NCI-H1436 (cell line): ENCODE results near the gene BRSK2.

Source experiments
- DNase-seq: peaks from one replicate; lab custom pipeline; 2025; lab: John Stamatoyannopoulos, UW

The BRSK2 gene

DNA sequence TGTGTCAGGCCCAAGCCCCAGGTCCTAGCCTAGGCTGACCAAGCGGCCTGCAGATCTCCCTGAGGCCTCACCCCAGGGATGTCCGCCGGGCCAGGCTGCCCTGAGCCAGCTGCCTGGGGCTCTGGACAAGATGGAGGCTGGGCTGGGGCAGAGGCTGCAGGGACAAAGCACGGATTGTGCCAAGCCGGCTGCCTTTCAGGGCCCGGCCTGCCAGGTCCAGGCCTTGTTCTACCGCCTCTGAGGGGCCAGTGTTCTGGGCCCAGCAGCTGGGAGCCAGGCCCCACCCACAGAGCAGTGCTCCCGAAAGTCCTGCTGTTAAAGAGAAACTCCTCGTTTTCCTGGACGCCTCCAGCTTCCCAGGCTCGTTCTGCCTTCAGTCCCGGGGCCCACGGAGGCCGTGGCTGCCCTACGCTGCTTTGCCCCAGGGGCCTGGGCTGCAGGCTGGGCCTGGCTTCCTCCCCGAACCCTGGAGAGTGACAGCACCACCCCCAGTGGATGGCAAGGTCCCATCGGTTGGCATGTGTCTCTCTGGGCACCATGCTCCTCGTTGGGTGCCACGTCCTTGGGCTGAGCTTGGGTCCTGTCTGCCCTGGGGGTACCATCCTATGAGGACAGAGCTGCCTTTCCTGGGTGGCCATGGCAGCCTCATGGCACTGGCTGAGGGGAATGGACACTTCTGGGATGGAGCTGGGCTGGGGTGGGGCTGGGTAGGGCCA lies 7.6 kb downstream of the BRSK2 start:
- no peak for DNase-seq

DNA sequence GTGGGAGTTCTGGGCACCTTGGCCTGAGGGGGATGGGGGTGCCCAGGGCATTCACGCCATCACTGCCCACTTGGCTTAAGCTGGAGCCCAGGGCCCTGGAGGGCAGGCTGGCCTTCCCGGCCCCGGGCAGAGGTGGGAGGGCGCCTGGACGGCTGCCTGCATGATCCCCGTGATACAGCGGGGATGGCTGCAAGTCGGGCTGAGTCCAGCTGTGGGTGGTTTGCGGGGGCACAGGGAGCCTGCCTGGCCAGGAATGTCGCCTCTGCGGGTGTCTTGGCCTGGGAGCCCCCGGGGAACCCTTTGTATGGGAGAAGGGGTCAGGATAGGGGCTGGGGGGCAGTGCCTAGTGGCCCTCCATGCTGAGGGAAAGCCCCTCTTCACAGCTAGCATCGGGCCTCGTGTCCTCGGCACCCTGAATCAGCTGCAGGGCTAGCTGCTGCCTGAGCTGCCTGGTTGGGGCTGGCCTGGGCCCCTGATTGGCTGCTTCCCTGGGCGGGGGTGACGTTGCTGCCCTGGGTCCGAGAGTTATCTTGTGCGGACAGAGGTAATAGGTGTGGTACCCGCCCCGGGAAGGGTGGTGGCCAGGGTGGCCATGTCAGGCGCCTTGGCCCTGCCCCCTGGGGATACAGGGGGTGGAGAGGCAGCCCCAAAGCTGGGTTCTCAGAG lies 8.3 kb downstream of the BRSK2 start:
- DNase-seq: no peak

DNA sequence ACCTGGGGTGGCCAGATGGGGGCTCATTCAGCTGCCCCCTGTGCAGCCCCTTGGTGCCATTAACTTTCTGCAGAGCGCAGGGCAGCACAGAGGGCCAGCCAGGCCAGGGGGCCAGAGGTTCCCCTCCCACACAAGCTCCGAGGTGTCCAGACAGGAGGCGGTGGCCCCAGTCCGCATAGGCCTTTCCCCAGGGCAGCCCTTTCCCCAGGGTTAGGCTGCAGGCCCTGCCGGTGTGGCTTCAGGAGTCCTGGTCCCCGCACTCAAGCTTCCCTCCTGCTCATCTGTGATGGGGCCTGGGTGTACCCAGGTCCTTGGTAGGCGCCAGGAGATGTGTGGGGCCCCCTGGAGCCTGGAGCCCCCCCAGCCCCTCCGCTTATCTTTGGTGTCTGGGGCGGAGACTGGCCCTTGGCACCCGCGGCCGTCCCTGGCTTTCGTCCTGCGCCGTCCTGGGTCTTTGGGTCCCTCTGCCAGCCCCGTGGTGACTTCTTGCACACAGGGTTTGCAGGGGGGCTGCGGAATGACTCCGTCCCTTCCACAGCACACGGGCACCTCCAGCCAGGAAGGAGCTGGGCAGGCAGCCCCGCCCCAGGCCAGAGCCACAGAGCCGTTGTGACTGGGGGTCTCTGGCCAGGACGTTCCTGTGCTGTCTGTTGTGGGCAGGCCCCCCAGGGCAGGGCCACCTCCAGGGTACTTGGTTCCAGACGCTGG lies 8.9 kb downstream of the BRSK2 start:
- no peak for DNase-seq

DNA sequence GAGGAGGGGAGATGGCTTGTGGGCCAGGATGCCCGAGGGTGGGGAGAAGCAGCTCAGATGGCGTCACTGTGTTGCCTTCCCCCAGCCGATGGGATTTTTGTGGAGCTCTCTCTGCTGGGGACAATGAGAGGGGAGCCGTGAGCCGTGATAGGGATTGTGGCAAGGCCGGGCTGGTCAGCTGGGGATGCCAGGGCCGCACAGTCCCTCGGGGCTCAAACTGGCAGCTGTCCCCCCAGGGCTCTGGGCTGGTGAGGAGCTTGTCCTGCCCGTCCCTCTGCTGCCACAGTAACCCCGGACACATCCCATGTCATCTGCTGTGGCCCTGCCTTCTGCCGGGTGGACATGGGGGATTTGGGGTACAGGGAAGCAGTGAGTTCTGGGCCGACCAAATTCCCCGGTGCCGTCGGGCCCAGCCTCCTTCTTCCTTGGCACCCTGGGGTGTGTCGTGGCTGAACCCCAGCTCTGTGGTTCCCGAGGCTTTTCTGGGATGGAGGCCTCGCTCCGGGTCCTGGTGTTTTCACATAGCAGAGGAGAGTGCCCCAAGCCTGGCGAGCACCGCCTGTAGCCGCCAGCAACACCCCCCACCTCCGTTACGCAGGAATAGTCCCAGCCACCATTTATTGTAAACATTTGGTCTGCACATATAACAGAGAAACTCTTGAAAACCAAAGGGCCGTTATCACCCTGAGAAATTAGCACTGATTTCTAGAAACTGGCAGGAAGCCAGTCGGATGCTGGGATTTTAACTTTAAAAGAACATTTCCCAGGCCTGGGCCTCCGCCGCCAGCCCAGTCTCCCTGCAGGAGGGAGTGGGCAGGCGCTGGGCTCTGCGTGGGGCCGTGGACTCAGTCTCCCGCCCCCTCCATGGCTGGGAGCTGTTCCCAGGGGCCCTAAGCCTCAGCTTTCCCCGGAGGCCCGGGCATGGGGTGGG lies 9.9 kb downstream of the BRSK2 start:
- no peak for DNase-seq

DNA sequence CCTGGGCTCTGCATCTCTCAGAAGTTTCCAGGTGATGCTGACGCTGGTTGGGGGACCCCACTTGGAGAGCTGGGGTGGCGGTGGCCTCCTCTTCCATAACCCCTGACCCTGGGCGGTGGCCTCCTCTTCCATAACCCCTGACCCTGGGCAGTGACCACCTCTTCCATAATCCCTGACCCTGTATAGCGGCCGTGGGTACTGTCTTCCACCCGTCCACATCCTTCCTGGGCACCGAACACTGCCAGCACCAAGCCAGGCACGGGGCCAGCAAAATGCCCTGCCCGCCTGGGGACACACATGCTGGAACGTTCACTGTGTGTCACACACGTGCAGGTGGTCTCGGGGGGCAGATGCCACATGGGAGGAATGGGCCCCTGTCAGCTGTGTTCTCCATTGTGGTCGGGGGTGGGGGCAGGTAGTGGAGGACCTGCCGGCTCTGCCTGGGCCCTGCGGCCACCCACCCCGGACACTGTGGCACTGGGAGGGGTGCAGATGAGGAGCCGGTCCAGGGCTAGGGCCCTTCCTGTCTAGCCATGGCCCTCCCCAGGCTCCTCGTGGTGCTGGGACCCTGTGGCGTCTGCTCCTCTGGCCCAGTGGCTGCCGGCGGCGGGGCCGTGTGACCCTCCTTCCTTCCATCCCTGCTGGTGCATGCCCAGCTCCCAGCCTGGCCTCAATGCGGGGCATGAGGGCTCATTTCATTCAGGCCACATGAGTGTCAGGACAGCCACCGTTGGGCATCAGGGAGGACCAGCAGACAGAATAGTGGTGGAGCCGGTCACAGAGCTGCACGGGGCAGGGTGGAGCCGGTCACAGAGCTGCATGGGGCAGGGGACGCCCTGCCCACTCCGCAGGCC lies 10.8 kb downstream of the BRSK2 start:
- DNase-seq: no peak

DNA sequence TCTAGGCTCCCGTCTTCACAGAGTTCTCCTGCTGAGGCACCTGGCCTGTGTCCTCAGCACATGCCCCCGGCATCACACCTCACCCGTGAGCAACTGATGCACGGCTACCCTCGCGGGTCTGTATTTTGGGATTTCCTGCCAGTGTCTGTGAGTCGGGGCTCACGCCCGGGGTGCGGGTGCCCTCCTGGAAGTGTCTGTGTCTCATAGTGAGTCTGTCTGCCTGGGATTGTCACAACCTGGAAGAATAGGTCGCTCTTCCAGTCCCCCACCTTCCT lies 11.4 kb downstream of the BRSK2 start:
- no peak for DNase-seq

DNA sequence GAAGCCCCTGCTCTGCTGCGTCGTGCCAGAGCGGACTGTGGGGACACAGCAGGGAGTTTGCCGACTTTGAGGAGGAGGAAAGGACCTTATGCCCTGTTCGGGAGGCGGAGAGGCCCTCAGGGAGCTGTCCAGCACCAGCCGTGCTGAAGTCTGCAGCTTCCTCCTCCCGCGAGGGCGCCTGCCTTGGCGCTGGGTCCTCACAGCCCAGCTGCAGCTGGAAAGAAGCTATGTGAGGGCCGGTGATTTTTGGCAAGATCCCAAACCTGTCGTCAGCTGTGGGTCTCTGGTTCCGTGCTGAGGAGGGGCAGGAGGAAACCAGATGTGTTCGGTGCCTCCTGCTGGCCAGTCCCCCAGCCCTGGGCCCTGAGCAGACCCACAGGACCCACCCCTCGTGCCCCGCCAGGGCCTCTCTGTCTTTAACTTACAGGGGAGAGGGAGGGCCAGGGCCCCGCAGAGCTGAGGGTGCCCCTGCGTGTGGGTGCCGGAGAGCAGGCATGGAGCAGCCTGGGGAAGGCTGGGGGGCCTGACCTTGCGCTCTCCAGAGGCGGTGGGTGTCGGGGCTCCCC lies 12.0 kb downstream of the BRSK2 start:
- no peak for DNase-seq

DNA sequence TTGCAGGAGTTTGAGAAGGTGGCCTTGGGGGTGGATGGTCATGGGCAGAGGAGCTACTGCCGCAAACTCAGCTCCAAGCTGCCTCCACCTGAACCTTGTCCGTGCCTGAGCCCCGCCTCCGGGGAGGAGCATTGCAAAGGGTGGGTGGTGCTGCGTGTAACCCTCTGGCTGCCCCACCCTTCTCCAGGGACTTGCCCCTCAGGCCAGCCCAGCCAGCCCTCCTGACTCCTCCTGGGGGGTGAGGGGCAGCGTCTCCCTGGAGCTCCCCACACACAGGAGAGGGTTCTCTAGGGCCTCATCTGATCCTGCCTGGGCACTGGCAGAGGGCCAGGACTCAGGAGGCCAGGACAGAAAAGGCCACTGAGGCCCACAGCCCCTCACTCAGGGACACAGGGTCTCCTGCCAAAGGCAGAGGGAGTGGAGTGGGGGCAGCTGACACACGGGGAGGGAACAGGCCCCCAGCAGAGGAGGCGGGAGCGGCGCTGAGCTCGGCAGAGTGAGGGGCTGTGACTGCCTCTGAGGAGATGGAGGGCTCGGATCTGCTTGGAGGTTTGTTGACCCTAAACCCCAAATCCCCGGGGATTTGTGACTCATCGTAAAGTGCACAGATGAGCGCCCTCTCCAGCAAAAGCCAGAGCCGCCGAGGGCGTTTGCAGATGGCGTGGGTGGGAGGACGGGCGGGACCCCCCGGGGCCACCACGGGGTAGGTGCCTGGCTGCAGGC lies 12.8 kb downstream of the BRSK2 start:
- DNase-seq: peak; percentile 12

DNA sequence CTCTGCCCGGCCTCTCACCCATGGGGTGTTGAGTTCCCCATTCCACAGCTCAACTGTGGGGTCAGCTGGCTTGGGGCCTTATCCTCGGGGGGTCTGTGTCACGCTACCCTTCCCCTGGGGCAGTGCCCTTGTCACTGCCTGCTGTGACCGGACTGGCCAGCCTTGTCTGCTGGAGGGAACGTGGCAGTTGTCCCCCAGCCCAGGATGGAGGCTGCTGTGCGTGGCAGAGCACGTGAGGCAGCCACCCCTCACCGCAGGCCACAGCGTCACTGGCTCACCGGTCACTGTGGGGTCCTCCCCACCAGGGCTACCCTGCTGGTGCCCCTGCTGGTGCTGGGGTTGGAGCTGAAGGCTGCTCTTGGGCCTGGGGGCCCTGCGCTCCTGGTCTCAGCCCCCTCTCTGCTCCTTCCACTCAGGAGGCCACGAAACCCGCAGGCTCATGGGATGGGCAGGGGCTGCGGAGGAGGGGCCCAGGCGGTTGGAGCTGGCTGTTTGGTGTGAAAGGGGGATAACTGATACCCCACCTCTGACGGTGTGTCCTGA lies 13.4 kb downstream of the BRSK2 start:
- DNase-seq: no peak

DNA sequence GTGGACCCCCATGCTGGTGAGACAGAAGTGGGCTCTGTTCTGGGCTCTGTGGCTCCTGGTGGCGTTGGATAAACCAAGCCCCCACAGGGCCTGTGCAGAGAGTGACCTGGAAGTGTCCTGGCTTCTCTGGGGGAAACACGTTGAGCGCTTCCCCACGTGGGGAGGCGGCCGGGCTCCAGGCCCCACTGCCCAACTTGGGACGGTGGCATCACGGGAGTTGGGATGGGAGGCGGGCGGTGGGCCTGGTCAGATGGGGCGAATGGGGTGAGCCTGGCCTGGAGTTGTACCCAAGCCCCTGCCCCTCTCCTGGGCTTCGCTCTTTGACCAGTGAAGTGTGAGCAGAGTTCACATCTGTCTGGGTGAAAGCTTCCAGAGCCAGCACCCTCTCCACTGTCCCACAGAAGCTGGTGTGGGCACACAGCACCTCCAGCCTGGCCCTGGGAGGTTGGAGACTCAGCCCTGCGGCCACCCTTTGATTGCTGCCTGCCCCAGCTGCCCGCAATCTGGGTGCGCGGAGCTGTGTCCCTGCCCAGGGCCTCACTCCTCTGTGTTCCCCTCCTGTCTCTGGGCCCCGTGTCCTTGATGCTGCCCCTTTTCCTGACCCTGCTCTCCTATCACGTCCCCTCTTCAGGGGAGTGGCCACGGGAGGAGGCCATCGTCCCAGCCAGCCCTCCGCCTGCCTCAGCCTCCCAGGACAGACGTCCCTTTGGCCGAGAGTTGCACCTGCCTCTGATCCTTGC lies 14.2 kb downstream of the BRSK2 start:
- no peak for DNase-seq

DNA sequence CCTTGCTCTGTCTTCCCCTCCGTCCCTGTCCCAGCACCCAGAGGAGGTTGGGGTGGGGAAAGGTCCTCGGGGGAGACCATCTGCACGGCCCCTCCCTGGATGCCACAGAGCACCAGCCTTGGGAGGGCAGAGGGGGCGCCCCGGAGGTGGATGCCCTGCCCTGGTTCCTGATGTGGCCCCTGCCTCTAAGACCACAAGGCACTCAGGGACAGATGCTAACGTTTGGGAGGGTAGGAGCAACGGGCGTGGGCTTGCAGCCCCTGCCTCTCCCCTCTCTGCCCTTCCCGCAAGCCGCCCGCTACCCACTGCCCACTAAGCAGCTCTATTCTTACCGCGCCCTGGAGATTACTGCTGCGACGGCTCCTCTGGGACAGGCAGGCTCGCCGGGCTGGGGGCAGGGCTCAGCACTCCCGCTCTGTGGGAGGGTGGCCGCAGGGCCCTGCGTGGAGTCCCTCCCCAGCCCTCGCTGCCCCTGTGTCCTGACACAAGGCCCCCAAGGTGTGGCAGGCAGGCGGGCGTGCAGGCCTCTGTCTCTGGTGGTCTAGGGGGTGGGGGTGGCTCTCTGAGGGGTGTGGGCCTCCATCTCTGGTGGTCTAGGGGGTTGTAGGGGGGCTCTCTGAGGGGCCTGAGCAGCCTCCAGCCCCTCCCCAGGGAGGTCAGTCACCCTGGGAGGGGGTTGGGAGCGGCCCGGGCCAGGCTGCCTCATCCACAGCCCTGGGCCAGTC lies 14.9 kb downstream of the BRSK2 start:
- no peak for DNase-seq

DNA sequence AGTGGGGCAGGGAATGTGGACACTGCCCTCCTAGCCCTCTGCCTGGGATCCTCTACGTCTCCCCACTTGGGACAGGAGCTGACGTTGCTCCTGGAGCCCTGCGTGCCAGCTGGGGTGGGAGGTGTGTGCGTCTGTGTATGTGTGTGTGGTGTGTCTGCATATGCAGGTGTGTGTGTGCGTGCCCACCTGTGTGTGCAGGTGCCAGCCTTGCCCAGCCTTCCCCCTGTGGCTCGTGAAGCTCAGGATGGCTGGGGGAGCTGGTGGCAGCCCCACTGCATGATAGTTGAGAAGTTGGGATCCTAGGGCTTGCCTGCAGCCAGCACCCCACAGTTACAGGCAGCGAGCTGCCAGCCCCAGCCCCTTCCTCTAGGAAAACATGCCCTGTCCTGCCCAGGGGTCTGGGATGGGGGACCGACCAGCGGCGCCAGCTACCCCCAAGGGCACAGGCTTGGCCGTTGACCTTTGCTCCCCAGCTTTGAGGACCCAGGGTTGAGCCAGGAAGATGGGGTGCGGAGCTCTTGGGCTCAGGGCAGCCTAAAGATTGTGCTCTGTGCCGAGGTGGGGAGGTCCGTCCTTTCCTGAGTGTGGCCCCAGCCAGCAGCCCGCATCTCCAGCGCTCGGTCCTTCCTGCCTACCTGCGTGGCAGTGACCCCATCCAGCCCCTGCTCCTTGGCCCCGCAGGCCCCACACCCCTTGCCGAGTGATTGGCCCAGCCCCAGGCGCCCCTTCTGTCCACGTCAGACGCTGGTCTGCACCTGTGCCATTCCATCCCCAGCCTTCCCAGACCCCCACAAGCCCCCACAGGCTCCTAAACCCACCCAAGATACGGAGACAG lies 15.7 kb downstream of the BRSK2 start:
- DNase-seq: no peak

DNA sequence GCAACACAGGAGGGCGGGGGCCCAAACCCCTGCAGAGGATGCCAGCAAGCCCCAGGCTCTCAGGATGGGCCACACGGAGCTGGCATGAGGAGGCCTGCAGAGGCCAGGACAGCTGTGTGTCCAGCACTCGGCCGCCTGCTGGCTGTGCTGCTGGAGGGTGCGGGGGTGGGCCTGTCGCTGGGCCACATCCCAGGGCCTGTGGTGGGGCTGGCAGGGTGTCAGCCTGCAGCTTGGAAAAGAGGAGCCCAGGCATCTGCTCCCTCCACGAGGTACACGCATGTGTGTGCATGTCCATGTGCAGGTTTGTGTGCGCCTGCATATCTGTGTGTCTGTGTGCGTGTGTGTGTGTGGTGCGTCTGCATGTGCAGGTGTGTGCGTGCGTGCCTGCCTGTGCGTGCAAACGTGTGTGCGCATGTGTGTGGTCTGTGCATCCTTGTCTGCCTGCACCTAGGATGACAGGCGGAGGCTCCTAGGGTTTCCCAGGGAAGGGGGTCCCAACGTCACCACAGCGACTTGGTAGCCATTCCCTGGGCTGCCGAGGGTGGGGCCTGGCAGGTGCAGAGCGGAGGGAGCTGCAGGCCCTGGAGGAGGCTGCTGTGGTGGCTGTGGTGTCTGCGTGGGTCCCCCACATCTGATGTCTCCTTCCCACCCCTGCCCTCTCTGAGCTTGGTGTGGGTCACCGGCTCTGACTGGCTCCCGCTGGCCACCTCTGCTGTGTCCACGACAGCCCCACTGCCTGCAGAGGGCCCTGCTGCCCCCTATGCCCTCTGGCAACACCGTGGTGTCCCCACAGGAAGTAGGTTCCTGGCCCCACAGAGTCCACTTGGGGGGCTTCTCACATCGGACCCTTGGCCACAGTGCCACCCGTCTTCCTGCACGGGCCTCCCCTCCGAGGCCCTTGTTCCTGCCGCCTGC lies 17.1 kb downstream of the BRSK2 start:
- DNase-seq: no peak

DNA sequence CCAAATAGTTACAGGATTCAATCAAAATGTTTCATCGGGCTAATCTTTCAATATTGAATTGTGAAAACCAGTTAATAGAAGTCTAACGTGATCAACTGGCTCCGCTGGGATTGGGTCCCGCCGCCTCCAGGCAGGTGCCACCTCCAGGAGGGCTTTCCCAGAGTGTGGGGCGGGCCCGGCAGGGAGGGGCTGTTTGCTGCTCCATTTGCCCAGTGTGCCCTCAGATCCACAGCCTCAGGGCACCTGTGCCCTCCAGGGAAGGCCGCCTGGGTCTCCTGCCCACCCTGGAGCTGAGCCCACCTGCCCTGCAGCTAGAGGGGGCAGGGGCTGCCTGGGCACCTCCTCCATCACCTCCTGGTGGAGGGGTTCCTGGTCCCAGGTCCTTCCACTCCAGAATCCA lies 17.9 kb downstream of the BRSK2 start:
- no peak for DNase-seq

DNA sequence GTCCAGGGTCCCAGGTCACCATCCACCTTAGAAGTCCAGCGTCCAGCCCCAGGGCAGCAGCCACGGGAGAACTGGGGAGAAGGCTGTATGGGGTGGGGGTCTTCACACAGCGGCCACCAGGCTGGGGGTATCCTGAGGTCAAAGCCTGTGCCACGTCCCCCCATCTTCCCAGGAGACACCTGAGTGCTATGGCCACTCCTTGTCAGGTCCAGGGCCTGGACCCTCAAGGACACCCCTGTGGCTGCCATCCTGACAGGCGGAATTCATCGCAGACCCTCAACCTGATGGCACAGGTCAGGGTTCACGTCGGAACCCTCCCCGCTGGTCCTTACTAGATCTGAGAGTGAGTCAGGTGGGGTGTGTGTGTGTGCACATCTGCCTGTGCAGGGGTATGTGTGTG lies 18.6 kb downstream of the BRSK2 start:
- no peak for DNase-seq

DNA sequence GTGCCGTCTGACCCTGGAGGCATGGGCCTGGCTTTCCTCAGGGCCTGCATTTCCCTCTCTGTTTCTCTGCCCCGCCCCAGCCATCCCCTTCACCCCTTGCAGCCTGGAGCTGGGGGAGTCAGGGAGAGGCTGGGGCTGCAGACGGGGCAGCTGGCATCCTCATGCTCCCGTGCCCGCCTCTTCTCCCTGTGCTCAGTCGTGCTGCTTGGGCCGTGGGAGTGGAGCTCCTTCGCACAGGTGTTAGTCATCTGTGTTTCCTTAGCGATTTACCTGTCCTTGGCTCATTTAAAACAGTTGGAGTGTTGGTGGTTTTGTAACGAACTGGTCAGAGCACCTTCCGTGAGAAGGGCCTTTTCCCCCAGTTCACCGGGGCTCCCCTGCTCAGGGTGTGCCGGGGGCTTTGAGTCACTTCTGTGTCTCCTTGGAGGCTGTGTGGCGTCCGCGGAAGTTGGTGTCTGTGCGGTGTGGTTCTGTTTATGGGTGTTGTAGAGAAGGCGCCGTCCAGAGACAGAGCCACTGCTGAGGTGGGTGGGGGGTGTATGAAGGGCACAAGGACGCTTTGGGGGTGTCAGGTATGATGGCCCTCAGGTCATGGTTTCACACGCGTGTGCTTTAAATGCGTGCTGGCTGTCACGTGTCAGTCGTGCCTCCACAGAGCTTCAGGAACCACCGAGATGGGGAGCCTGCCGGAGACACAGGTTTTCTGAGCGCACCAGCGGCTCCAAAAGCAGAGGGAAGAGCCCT lies 19.5 kb downstream of the BRSK2 start:
- no peak for DNase-seq
